CD14-positive monocyte (primary cell): ENCODE data around the gene RERE. TPM values are rescaled to one million over a fixed set of nuclear protein-coding genes. Genes with fewer than 3 reads are reported as not detected.

Experiments used
- DNase-seq, 3 donors: peaks; one replicate each; pipeline ENCODE4 v3.0.0-alpha.2; 2011 to 2022
- H2AFZ ChIP-seq: 2 replicates; pipeline ENCODE4 v1.6.0; 2012; ENCODE audit warnings: mild to moderate bottlenecking, low read depth, low read length, inconsistent platforms; ENCODE audit not compliant: insufficient read depth, poor library complexity, severe bottlenecking
- H3K27ac ChIP-seq, 2 donors: 1 replicate in 1 of 2; 2 replicates in 1 of 2; pipeline ENCODE4 v1.5.1; 2012 to 2013; ENCODE audit warnings: low read length in 2 of 2, control low read depth in 1 of 2, inconsistent platforms in 1 of 2, low read depth in 1 of 2, mild to moderate bottlenecking in 1 of 2
- H3K27me3 ChIP-seq, 2 donors: one replicate each; pipeline versions ENCODE4 v1.6.0 to v1.6.1; 2011 to 2013; ENCODE audit warnings: low read length in 2 of 2; ENCODE audit not compliant: control insufficient read depth in 2 of 2, insufficient read depth in 2 of 2
- H3K36me3 ChIP-seq, 2 donors: replicated peaks in 1 of 2; 1 replicate in 1 of 2; 2 replicates in 1 of 2; pipeline versions ENCODE4 v1.5.1 to v1.6.1; 2012 to 2013; ENCODE audit warnings: low read length in 2 of 2, control low read depth in 1 of 2, inconsistent platforms in 1 of 2, mild to moderate bottlenecking in 1 of 2; ENCODE audit not compliant: insufficient read depth in 2 of 2, control insufficient read depth in 1 of 2
- H3K4me1 ChIP-seq, 2 donors: 1 replicate in 1 of 2; 2 replicates in 1 of 2; pipeline versions ENCODE4 v1.5.1 to v1.6.1; 2012 to 2013; ENCODE audit warnings: low read length in 2 of 2, control low read depth in 1 of 2, inconsistent platforms in 1 of 2, mild to moderate bottlenecking in 1 of 2, moderate library complexity in 1 of 2; ENCODE audit not compliant: insufficient read depth in 2 of 2, control insufficient read depth in 1 of 2
- H3K4me2 ChIP-seq: replicated peaks from 2 replicates; pipeline ENCODE3; 2012; ENCODE audit warnings: low read length, moderate library complexity, mild to moderate bottlenecking; ENCODE audit not compliant: poor library complexity, severe bottlenecking; ENCODE audit errors: extremely low read depth
- H3K4me3 ChIP-seq, 3 experiments: fragments of 200-600 bp in 1 of 3; sonication (generic) in 1 of 3; replicated peaks in 1 of 3; 1 replicate in 2 of 3; 2 replicates in 1 of 3; pipeline ENCODE4 v1.5.1; 2011 to 2013; ENCODE audit warnings: low read length in 3 of 3, mild to moderate bottlenecking in 3 of 3, control low read depth in 2 of 3, low read depth in 2 of 3, inconsistent platforms in 1 of 3, moderate library complexity in 1 of 3
- H3K79me2 ChIP-seq: 2 replicates; pipeline ENCODE4 v1.6.0; 2012; ENCODE audit warnings: mild to moderate bottlenecking, control low read depth, inconsistent platforms, low read length, moderate library complexity; ENCODE audit not compliant: insufficient read depth
- H3K9ac ChIP-seq: 2 replicates; pipeline ENCODE4 v1.6.0; 2017; ENCODE audit warnings: low read length, mild to moderate bottlenecking; ENCODE audit not compliant: insufficient read depth, poor library complexity, severe bottlenecking
- H3K9me3 ChIP-seq, 2 donors: replicated peaks in 1 of 2; 1 replicate in 1 of 2; 2 replicates in 1 of 2; pipeline versions ENCODE4 v1.5.1 to v1.6.1; 2012 to 2013; ENCODE audit warnings: low read length in 2 of 2, control low read depth in 1 of 2; ENCODE audit not compliant: control insufficient read depth in 1 of 2, insufficient read depth in 1 of 2
- H4K20me1 ChIP-seq: 2 replicates; pipeline ENCODE4 v1.6.0; 2012; ENCODE audit warnings: mild to moderate bottlenecking, low read length, control low read depth, moderate library complexity; ENCODE audit not compliant: insufficient read depth
- H3K27ac Mint-ChIP-seq, 7 donors: one replicate each; pipeline ENCODE4 v1.8.0; 2020; ENCODE audit warnings: mild to moderate bottlenecking in 7 of 7, mixed read lengths in 7 of 7, moderate library complexity in 6 of 7, inconsistent platforms in 2 of 7
- H3K27me3 Mint-ChIP-seq, 3 donors: one replicate each; pipeline ENCODE4 v1.8.0; 2021 to 2022; ENCODE audit warnings: low read depth in 3 of 3, mild to moderate bottlenecking in 3 of 3, mixed read lengths in 3 of 3, moderate library complexity in 3 of 3, inconsistent platforms in 1 of 3
- H3K36me3 Mint-ChIP-seq, 2 donors: one replicate each; pipeline ENCODE4 v1.8.0; 2020; ENCODE audit warnings: mixed read lengths in 2 of 2, inconsistent platforms in 1 of 2, mild to moderate bottlenecking in 1 of 2
- H3K4me1 Mint-ChIP-seq: one replicate; pipeline ENCODE4 v1.8.0; 2020; ENCODE audit warnings: mild to moderate bottlenecking, mixed read lengths
- H3K4me3 Mint-ChIP-seq, 2 donors: one replicate each; pipeline ENCODE4 v1.8.0; 2020; ENCODE audit warnings: mild to moderate bottlenecking in 2 of 2, mixed read lengths in 2 of 2, moderate library complexity in 1 of 2
- H3K9me3 Mint-ChIP-seq, 7 donors: one replicate each; pipeline ENCODE4 v1.8.0; 2020 to 2022; ENCODE audit warnings: mixed read lengths in 7 of 7, mild to moderate bottlenecking in 6 of 7, moderate library complexity in 6 of 7, inconsistent platforms in 2 of 7
- CTCF ChIP-seq: fragments of 200-600 bp; IDR thresholded peaks from one replicate; pipeline ENCODE4 v1.8.0; 2022; ENCODE audit warnings: antibody characterized with exemption, mild to moderate bottlenecking
- WGBS: methylation state at CpG from one replicate; pipeline ENCODE4 v1.1.5; 2013; ENCODE audit warnings: missing lambda C conversion rate; ENCODE audit not compliant: insufficient coverage; 5-methylcytosine and 5-hydroxymethylcytosine counted together
- intact Hi-C, 2 donors: fragments of 100-400 bp; cut with micrococcal nuclease; formaldehyde crosslinking; loops; one replicate each; pipeline versions ENCODE4 v1.15.0 to v1.15.1; 2023
- polyA plus RNA-seq, 3 donors: library from polyadenylated mRNA; depleted of rRNA in 1 of 3; unstranded in 2 of 3; stranded (reverse) in 1 of 3; fragments of 300-500 nt in 2 of 3; fragments of >200 nt in 1 of 3; fragmentation: Illumina TruSeq in 2 of 3; gene quantifications; 1 replicate in 2 of 3; 2 replicates in 1 of 3; pipeline ENCODE4 v1.2.3, GENCODE V29; 2012 to 2021

The RERE gene
- polyA plus RNA-seq, 3 donors, result 1.2 to 19.4 (median 3.8) TPM

- peak in 2 of 3 donors; percentile 46 to 59 for DNase-seq
- H4K20me1 ChIP-seq, result peaks cover 5% of the 10 kb centered on the region
- H3K27ac ChIP-seq, result no peak overlapping the region
- H3K9ac ChIP-seq, result no peak overlapping the region
- peaks cover 18% of the 10 kb centered on the region in 2 donors for H3K4me1 ChIP-seq
- H3K4me2 ChIP-seq, result peak overlapping the region; percentile 13
- intact Hi-C loops, result no loop called here
- H3K27ac Mint-ChIP-seq, result peak overlapping the region in 1 of 7 donors; percentile 46
- no peak overlapping the region for H3K4me3 Mint-ChIP-seq
- no peak overlapping the region for H2AFZ ChIP-seq
- H3K36me3 Mint-ChIP-seq, result peaks cover 24 to 30% of the 10 kb centered on the region in 2 donors
- no CpG with 5 or more reads among the region's 7 CpGs for WGBS
- H3K27me3 Mint-ChIP-seq, result peaks cover 0 to 2% (median 0%) of the 10 kb centered on the region in 3 donors
- peaks cover 25% of the 10 kb centered on the region for H3K4me1 Mint-ChIP-seq
- TF ChIP-seq CTCF, result no peak
- peaks cover 0 to 12% of the 10 kb centered on the region in 2 donors for H3K36me3 ChIP-seq
- no peak overlapping the region for H3K4me3 ChIP-seq
- H3K9me3 ChIP-seq, result no peaks in the 10 kb centered on the region
- no peaks in the 10 kb centered on the region for H3K27me3 ChIP-seq
- H3K9me3 Mint-ChIP-seq, result no peaks in the 10 kb centered on the region
- H3K79me2 ChIP-seq, result no peaks in the 10 kb centered on the region
Measured at GRCh38 chr1:8457760-8458381, 359.6 kb downstream of the RERE start.

- no peak overlapping the region for H3K4me2 ChIP-seq
- H3K36me3 Mint-ChIP-seq, result peaks cover 19 to 25% of the 10 kb centered on the region in 2 donors
- H3K4me1 ChIP-seq, result peaks cover 16 to 17% of the 10 kb centered on the region in 2 donors
- H3K4me3 Mint-ChIP-seq, result no peak overlapping the region
- no peak for DNase-seq
- peaks cover 0 to 8% of the 10 kb centered on the region in 2 donors for H3K36me3 ChIP-seq
- no peaks in the 10 kb centered on the region for H3K9me3 ChIP-seq
- H3K4me1 Mint-ChIP-seq, result peaks cover 21% of the 10 kb centered on the region
- H2AFZ ChIP-seq, result no peak overlapping the region
- intact Hi-C loops, result no loop called here
- peaks cover 7% of the 10 kb centered on the region for H4K20me1 ChIP-seq
- H3K9ac ChIP-seq, result no peak overlapping the region
- no peaks in the 10 kb centered on the region for H3K9me3 Mint-ChIP-seq
- H3K27ac Mint-ChIP-seq, result no peak overlapping the region
- H3K27me3 Mint-ChIP-seq, result peaks cover 0 to 2% (median 0%) of the 10 kb centered on the region in 3 donors
- H3K27me3 ChIP-seq, result no peaks in the 10 kb centered on the region
- H3K27ac ChIP-seq, result no peak overlapping the region
- TF ChIP-seq CTCF, result no peak
- H3K79me2 ChIP-seq, result no peaks in the 10 kb centered on the region
- H3K4me3 ChIP-seq, result no peak overlapping the region
- 67% methylated on average over 1 of the region's 1 CpG for WGBS
Measured at GRCh38 chr1:8456991-8457390, 360.4 kb downstream of the RERE start.
